Measurements from ENCODE around the gene AP2A2. TPM values are rescaled to one million over a fixed set of nuclear protein-coding genes. Genes with fewer than 3 reads are reported as not detected.

AP2A2 gene
- total RNA-seq, 1 experiment from 2014 or later, result 62.0 TPM

- no peaks in the 10 kb centered on the region for H3K4me1 ChIP-seq (ENCODE audit: insufficient read depth, low read length, poor library complexity, severe bottlenecking)
- no peaks in the 10 kb centered on the region for H3K9me3 ChIP-seq (ENCODE audit: low read depth, low read length, poor library complexity, severe bottlenecking)
- H3K27me3 ChIP-seq (replicated peaks; ENCODE audit: insufficient read depth, low read depth, low read length, poor library complexity), result no peaks in the 10 kb centered on the region
- H3K36me3 ChIP-seq (ENCODE audit: insufficient read depth, low read length, poor library complexity, severe bottlenecking), result no peaks in the 10 kb centered on the region
- DNase-seq (ENCODE audit: low spot score), result no peak
- no peak overlapping the region for H3K4me3 ChIP-seq (ENCODE audit: low read depth, low read length, poor library complexity, severe bottlenecking)
- POLR2A ChIA-PET (ENCODE audit: low non-redundant PET), result no interaction called here
- intact Hi-C loops (cut with micrococcal nuclease; ENCODE audit: unreplicated experiment), result no loop called here
- BruUV-seq (replicated peaks), result no TSS peak
- no peak overlapping the region for H3K27ac ChIP-seq (ENCODE audit: low read depth, low read length, poor library complexity, severe bottlenecking)
- TF ChIP-seq, protein P1, sequence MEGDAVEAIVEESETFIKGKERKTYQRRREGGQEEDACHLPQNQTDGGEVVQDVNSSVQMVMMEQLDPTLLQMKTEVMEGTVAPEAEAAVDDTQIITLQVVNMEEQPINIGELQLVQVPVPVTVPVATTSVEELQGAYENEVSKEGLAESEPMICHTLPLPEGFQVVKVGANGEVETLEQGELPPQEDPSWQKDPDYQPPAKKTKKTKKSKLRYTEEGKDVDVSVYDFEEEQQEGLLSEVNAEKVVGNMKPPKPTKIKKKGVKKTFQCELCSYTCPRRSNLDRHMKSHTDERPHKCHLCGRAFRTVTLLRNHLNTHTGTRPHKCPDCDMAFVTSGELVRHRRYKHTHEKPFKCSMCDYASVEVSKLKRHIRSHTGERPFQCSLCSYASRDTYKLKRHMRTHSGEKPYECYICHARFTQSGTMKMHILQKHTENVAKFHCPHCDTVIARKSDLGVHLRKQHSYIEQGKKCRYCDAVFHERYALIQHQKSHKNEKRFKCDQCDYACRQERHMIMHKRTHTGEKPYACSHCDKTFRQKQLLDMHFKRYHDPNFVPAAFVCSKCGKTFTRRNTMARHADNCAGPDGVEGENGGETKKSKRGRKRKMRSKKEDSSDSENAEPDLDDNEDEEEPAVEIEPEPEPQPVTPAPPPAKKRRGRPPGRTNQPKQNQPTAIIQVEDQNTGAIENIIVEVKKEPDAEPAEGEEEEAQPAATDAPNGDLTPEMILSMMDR (conservative IDR thresholded peaks at IDR 0.05; ENCODE audit: low read depth, low read length), result no peak
- TF ChIP-seq EZH2 (IDR thresholded peaks at IDR 0.05; ENCODE audit: borderline replicate concordance, low read depth, low read length, poor library complexity, severe bottlenecking), result no peak
- CTCF ChIA-PET, result no interaction called here
These were observed 74.9 kb downstream of the AP2A2 start for GRCh38 chr11:1000357-1001278.

GRCh38 chr11:1001617-1002405 is 76.1 kb downstream of the AP2A2 start:
- TF ChIP-seq, protein P1 (conservative IDR thresholded peaks at IDR 0.05; ENCODE audit: low read depth, low read length), result no peak
- TF ChIP-seq EZH2 (IDR thresholded peaks at IDR 0.05; ENCODE audit: borderline replicate concordance, low read depth, low read length, poor library complexity, severe bottlenecking), result no peak
- POLR2A ChIA-PET (ENCODE audit: low non-redundant PET), result no interaction called here
- H3K27ac ChIP-seq (ENCODE audit: low read depth, low read length, poor library complexity, severe bottlenecking), result no peak overlapping the region

GRCh38 chr11:1002406-1002984 is 76.8 kb downstream of the AP2A2 start:
- CTCF ChIA-PET, result no interaction called here

More at GRCh38 chr11:1001617-1002405, 76.1 kb downstream of the AP2A2 start:
- H3K36me3 ChIP-seq (ENCODE audit: insufficient read depth, low read length, poor library complexity, severe bottlenecking), result no peaks in the 10 kb centered on the region
- DNase-seq (ENCODE audit: low spot score), result no peak
- no peaks in the 10 kb centered on the region for H3K4me1 ChIP-seq (ENCODE audit: insufficient read depth, low read length, poor library complexity, severe bottlenecking)
- intact Hi-C loops (cut with micrococcal nuclease; ENCODE audit: unreplicated experiment), result no loop called here
- no peaks in the 10 kb centered on the region for H3K9me3 ChIP-seq (ENCODE audit: low read depth, low read length, poor library complexity, severe bottlenecking)
- no peak overlapping the region for H3K4me3 ChIP-seq (ENCODE audit: low read depth, low read length, poor library complexity, severe bottlenecking)
- no TSS peak for BruUV-seq (replicated peaks)
- CTCF ChIA-PET, result no interaction called here
- no peaks in the 10 kb centered on the region for H3K27me3 ChIP-seq (replicated peaks; ENCODE audit: insufficient read depth, low read depth, low read length, poor library complexity)

More at GRCh38 chr11:1002406-1002984, 76.8 kb downstream of the AP2A2 start:
- POLR2A ChIA-PET (ENCODE audit: low non-redundant PET), result no interaction called here
- TF ChIP-seq, protein P1 (conservative IDR thresholded peaks at IDR 0.05; ENCODE audit: low read depth, low read length), result no peak
- TF ChIP-seq EZH2 (IDR thresholded peaks at IDR 0.05; ENCODE audit: borderline replicate concordance, low read depth, low read length, poor library complexity, severe bottlenecking), result no peak
- Histone ChIP-seq H3K27me3 (replicated peaks; ENCODE audit: insufficient read depth, low read depth, low read length, poor library complexity) (no peaks in the 10 kb centered on the region), H3K4me3 (ENCODE audit: low read depth, low read length, poor library complexity, severe bottlenecking) (no peak overlapping the region), H3K27ac (ENCODE audit: low read depth, low read length, poor library complexity, severe bottlenecking) (no peak overlapping the region), H3K4me1 (ENCODE audit: insufficient read depth, low read length, poor library complexity, severe bottlenecking) (no peaks in the 10 kb centered on the region), H3K36me3 (ENCODE audit: insufficient read depth, low read length, poor library complexity, severe bottlenecking) (no peaks in the 10 kb centered on the region), H3K9me3 (ENCODE audit: low read depth, low read length, poor library complexity, severe bottlenecking) (no peaks in the 10 kb centered on the region)
- intact Hi-C loops (cut with micrococcal nuclease; ENCODE audit: unreplicated experiment), result no loop called here
- no TSS peak for BruUV-seq (replicated peaks)
- DNase-seq (ENCODE audit: low spot score), result no peak
